HG03159 (cell line): ENCODE data around the gene ARMC3.
"Not testable (repeated sequence)": the region's sequence is repeated elsewhere in the genome, so short reads cannot be mapped to it uniquely, and the experiment has no call there.

Experiments used
- ATAC-seq: cut with Tn5 transposase; IDR thresholded peaks from one replicate; pipeline ENCODE4 v1.9.1; 2021; ENCODE audit warnings: mild to moderate bottlenecking, moderate library complexity; ENCODE audit not compliant: unreplicated experiment

The ARMC3 gene

DNA sequence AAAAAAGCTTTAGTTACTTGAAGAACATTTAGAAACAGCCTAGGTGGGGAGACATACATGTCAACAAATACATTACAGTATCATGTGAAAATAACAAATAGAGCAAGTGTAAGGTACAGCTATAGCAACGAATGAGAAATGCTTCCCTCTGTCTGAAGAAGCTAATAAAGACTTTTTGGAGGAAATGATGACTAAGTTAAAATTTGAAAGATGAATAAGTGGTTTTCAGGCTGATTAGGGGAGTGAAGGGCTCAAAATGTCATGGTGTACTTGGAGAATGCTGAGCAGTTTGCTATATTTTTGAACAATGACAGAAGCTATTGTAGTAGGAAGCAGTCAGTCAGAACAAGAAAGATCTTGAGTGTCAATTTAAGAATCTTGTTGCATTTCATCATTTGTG lies 2.8 kb upstream of the ARMC3 start:
- no peak for ATAC-seq

- no peak for ATAC-seq
Observed at GRCh38 chr10:22927166-22927565, 687 bp upstream of the ARMC3 start.

DNA sequence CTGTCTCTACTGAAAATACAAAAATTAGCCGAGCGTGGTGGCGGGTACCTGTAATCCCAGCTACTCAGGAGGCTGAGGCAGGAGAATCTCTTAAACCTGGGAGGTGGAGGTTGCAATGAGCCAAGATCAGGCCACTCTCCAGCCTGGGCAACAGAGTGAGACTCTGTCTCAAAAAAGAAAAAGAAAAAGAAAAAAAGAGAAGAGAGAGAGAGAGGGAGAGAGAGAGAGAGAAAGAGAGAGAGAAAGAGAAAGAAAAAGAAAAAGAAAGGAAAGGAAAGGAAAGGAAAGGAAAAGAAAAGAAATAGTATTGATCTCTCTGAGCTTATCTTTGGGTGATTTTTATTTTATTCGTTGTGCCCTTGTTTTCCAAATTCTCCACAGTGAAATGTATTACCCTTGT lies 1.2 kb downstream of the ARMC3 start:
- not testable (repeated sequence) for ATAC-seq

- ATAC-seq = no peak
Observed at GRCh38 chr10:22931948-22932347, 4.1 kb downstream of the ARMC3 start.

- no peak for ATAC-seq
Observed at GRCh38 chr10:22932626-22933370, 4.9 kb downstream of the ARMC3 start.

- ATAC-seq = no peak
Observed at GRCh38 chr10:22934726-22935125, 6.9 kb downstream of the ARMC3 start.

DNA sequence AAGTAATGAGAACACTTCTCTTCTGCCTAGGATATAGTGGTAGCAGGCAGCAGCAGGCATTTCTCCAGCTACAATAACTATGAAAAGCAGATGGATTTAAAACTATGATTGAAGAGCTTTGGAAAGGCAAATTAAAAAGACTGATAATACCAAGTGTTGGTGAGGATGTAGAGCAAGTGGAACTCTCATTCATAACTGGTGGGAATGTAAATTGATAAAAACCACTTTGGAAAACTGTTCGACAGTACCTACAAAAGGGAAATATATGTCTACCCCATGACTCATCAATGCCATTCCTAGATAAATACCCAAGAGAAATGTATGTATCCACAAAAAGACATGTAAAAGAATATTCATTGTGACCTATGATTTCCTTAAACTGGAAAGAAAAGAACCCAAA lies 14.6 kb downstream of the ARMC3 start:
- ATAC-seq = no peak

DNA sequence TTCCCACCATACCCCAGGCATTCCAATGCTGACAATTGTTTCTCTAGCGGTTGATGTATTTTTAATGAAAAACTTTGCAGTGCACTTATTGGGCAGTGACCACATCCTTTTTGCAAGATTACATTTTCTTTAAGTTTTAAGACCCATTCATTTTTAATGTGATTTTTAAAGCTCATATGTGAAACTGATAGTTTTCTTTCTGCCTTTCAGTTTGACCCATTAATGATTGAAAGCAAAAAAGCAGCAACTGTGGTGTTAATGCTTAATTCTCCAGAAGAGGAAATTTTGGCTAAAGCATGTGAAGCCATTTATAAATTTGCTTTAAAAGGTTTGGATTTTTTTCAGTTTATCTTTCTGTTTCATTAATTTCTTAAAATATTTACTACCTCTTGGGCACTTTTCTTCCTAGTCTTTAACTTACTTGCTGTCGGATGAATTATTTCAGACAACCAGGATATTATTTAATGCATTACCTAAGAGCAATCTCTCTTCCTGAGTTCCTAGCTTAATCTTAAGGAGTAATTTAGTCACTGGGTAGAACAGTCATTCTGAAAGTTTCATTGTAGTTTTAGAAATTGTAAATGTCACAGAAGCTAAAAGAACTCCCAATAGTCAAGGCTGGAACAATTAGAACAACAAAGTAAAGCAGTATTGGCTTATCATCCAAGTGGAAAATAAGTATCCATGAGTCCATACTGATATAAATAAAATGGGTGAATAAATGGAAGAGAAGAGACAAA lies 18.3 kb downstream of the ARMC3 start:
- peak; percentile 70 for ATAC-seq

DNA sequence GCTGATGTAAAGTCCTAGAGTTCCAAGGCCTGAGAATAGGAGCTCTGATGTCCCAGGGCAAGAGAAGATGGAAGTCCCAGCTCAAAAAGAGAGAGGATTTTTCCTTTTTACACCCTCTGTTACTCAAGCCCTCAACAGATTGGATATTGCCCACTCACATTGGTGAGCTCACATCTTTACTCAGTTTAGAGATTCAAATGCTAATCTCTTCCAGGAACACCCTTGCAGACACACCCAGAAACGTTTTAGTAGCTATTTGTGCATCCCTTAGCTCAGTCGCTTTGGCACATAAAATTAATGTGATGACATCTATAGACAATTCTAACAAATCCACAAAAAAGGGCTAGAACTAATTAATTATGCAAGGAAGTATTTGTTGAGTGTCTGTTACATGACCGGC lies 27.1 kb downstream of the ARMC3 start:
- no peak for ATAC-seq

DNA sequence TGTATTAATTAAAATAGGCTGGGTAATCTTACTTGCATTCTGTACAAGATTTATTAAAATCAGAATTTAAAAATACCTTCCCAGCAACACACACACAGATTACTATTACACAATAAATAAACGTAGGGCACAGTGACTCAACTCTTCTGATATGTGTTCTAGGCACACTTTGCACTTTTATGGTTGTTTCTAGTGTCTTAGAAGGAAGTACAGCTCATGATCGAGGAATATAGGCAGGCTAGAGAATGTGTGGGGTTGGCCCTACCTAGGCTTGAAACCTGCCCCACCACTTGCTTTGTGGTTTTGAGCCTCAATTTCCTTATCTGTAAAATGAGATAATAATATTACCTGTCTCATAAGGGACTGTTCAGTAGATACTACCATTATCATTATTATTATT lies 30.5 kb downstream of the ARMC3 start:
- no peak for ATAC-seq

GRCh38 chr10:22959292-22959691 lies 31.4 kb downstream of the ARMC3 start:
- ATAC-seq = no peak

- no peak for ATAC-seq
Observed at GRCh38 chr10:22959950-22960349, 32.1 kb downstream of the ARMC3 start.

- ATAC-seq = no peak
Observed at GRCh38 chr10:22962817-22963216, 35.0 kb downstream of the ARMC3 start.

GRCh38 chr10:22969704-22970103 lies 41.9 kb downstream of the ARMC3 start:
- ATAC-seq = no peak

GRCh38 chr10:22976534-22976933 lies 48.7 kb downstream of the ARMC3 start:
- no peak for ATAC-seq

- ATAC-seq = no peak
Observed at GRCh38 chr10:22977751-22978150, 49.9 kb downstream of the ARMC3 start.

GRCh38 chr10:22978287-22978686 lies 50.4 kb downstream of the ARMC3 start:
- ATAC-seq = no peak

DNA sequence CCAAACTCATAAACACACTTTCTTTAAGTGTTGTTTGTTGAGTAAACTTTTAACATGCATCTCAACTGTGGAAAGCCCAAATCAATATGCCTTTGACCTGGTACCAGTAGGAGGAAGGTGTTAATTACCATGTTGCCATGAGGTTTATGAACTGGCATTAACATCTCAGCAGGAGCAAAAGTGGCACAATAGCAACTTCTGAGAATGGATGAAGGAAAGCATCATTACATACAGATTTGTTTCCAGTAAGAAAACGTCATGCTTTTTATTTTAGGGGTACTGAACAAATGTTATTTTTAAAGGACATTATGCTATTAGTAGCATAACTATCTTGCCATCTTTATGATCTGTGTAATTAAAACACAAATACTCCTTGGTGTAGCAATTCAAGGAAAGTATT lies 51.1 kb downstream of the ARMC3 start:
- ATAC-seq = no peak

DNA sequence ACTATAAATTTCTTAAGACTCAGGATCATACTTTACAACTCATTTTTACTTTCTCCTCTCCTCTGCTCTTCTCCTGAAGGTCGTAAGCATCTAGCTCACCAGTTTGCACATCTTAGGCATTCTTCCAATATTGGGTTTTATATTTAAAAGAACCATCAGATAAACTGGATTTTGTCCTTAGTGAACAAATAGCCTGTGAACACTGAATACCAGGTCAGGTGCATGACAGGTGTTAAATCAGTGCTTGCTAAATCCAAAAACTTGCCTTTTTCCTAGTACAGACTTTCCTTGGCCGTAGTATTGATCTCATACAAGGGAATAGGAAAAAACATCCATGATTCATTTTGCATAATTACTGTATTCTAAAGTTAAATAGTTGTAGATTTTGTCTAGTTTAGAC lies 53.0 kb downstream of the ARMC3 start:
- no peak for ATAC-seq

DNA sequence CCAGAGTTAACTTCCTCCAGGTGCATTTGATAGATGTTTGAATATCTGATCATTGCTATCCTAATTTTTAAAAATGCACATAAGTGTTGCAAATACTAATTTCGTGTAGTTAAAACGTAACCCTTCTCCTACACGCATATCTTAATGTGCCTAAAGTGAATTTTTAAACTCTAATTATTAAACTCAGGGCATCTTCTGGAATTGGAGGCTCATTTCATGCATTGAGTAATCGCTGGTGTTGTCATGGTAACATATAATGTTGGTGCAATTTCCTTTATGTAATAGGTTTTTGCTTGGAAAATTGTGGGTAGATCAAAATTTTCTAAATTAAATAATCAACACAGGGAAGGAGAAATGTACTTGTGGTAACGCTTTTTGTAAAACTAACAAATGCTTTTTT lies 56.2 kb downstream of the ARMC3 start:
- ATAC-seq = no peak

- peak; percentile 60 for ATAC-seq
Observed at GRCh38 chr10:22986771-22987542, 59.1 kb downstream of the ARMC3 start.
